ENCODE measurements around the gene AKT3. TPM values are rescaled to one million over a fixed set of nuclear protein-coding genes. Genes with fewer than 3 reads are reported as not detected.

Gene AKT3
- polyA plus RNA-seq, 1 donor (not counting 4 experiments of a cell fraction or from before 2014, with no cell fraction given): 2.9 TPM

GRCh38 chr1:243732637-243733036 lies 117.4 kb downstream of the AKT3 start:
- DNase-seq (ENCODE audit: low read depth, low spot score) (no peak), FAIRE-seq (no peak)
- Histone ChIP-seq H2AFZ (ENCODE audit: control insufficient read depth, low read length) (no peak overlapping the region), H3K4me1 (ENCODE audit: control insufficient read depth, extremely low read depth, insufficient read depth, low read length) (no peaks in the 10 kb centered on the region), H3K9me3 (ENCODE audit: control insufficient read depth, low read depth, low read length) (peaks cover 1% of the 10 kb centered on the region), H3K9me1 (ENCODE audit: control insufficient read depth, extremely low read depth, insufficient read depth, low read length) (no peaks in the 10 kb centered on the region), H3K27ac (ENCODE audit: control insufficient read depth, insufficient read depth, low read length) (no peak overlapping the region), H3K4me3 (ENCODE audit: control insufficient read depth in 2 of 3, extremely low read depth in 1 of 3, insufficient read depth in 2 of 3, low read depth in 1 of 3, low read length in 3 of 3) (no peak overlapping the region), H3K4me2 (ENCODE audit: control insufficient read depth, extremely low read depth, insufficient read depth, low read depth, low read length) (no peak overlapping the region), H3K79me2 (ENCODE audit: control insufficient read depth, insufficient read depth, low read length) (no peaks in the 10 kb centered on the region), H3K36me3 (ENCODE audit: control insufficient read depth in 2 of 2, extremely low read depth in 1 of 2, insufficient read depth in 2 of 2, low read length in 2 of 2) (no peaks in the 10 kb centered on the region), H4K20me1 (ENCODE audit: control insufficient read depth, extremely low read depth, insufficient read depth, low read length) (no peaks in the 10 kb centered on the region), H3K9ac (ENCODE audit: control insufficient read depth, extremely low read depth, insufficient read depth, low read length) (no peak overlapping the region), H3K27me3 (ENCODE audit: control insufficient read depth, extremely low read depth, insufficient read depth, low read length) (no peaks in the 10 kb centered on the region)
- no peak for TF ChIP-seq CTCF (optimal IDR thresholded peaks at IDR 0.05 in 1 of 3, IDR thresholded peaks at IDR 0.05 in 1 of 3, conservative IDR thresholded peaks at IDR 0.05 in 1 of 3; ENCODE audit: extremely low read depth in 1 of 3, insufficient read depth in 2 of 3, low read length in 3 of 3)
- TF ChIP-seq EZH2 (IDR thresholded peaks at IDR 0.05; ENCODE audit: low read length): no peak
- dilution Hi-C loops (cut with MboI; ENCODE audit: extremely low pct_ligation_motif_present, low sequenced_read_pairs): no loop called here

- TF ChIP-seq CTCF (optimal IDR thresholded peaks at IDR 0.05 in 1 of 3, IDR thresholded peaks at IDR 0.05 in 1 of 3, conservative IDR thresholded peaks at IDR 0.05 in 1 of 3; ENCODE audit: extremely low read depth in 1 of 3, insufficient read depth in 2 of 3, low read length in 3 of 3): no peak
- no peak for TF ChIP-seq EZH2 (IDR thresholded peaks at IDR 0.05; ENCODE audit: low read length)
- no peak for FAIRE-seq
- Histone ChIP-seq H3K27ac (ENCODE audit: control insufficient read depth, insufficient read depth, low read length) (no peak overlapping the region), H3K9me1 (ENCODE audit: control insufficient read depth, extremely low read depth, insufficient read depth, low read length) (no peaks in the 10 kb centered on the region), H3K9me3 (ENCODE audit: control insufficient read depth, low read depth, low read length) (peaks cover 1% of the 10 kb centered on the region), H3K27me3 (ENCODE audit: control insufficient read depth, extremely low read depth, insufficient read depth, low read length) (no peaks in the 10 kb centered on the region), H3K36me3 (ENCODE audit: control insufficient read depth in 2 of 2, extremely low read depth in 1 of 2, insufficient read depth in 2 of 2, low read length in 2 of 2) (no peaks in the 10 kb centered on the region), H3K4me3 (ENCODE audit: control insufficient read depth in 2 of 3, extremely low read depth in 1 of 3, insufficient read depth in 2 of 3, low read depth in 1 of 3, low read length in 3 of 3) (no peak overlapping the region), H3K4me2 (ENCODE audit: control insufficient read depth, extremely low read depth, insufficient read depth, low read depth, low read length) (no peak overlapping the region), H3K9ac (ENCODE audit: control insufficient read depth, extremely low read depth, insufficient read depth, low read length) (no peak overlapping the region), H3K4me1 (ENCODE audit: control insufficient read depth, extremely low read depth, insufficient read depth, low read length) (no peaks in the 10 kb centered on the region), H2AFZ (ENCODE audit: control insufficient read depth, low read length) (no peak overlapping the region), H4K20me1 (ENCODE audit: control insufficient read depth, extremely low read depth, insufficient read depth, low read length) (no peaks in the 10 kb centered on the region), H3K79me2 (ENCODE audit: control insufficient read depth, insufficient read depth, low read length) (no peaks in the 10 kb centered on the region)
- dilution Hi-C loops (cut with MboI; ENCODE audit: extremely low pct_ligation_motif_present, low sequenced_read_pairs): no loop called here
- DNase-seq (ENCODE audit: low read depth, low spot score): no peak
Observed at GRCh38 chr1:243731974-243732625, 117.9 kb downstream of the AKT3 start.
